Measurements from ENCODE around the gene GRAP.

The GRAP gene

GRCh38 chr17:19001907-19002590 lies 44.7 kb downstream of the GRAP start:
- DNase-seq = no peak

DNA sequence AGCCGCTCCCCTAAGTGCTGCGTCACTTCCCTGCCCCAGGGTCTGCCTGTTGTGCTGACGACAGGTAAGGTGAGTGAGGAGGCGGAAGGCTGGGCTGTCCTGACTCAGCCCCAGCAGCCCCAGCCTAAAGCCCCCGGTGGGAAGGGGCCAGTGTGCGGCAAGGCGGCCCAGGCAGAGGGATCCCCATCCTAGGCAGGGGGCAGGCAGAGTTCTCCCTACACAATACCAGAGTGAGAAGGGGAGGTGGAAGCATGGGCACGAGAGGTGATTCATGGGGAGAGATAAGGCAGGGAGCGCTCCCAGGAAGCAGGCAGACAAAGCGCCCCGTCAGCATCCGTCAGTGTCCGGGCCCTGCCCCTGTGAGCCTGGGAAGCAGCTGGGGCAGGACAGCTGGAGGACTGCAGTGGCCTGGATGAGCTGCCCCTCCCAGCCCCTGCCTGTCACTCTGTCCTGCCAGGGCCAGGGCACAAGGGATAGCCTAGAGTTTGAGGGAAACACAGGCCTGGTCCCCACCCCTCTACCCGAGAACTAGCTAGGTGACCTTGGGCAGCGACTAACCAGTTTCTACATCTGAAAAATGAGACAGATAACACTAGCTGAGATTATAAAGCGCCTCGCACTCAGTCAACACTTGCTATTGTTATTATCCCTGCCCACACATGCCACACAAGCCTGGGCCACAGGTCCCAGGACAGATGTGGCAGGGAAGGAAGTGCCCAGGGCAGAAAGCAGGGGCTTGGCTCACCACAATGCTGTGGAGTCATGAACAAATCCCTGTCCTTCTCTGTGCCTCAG lies 46.0 kb downstream of the GRAP start:
- no peak for DNase-seq

GRCh38 chr17:18999911-19000310 lies 46.8 kb downstream of the GRAP start:
- DNase-seq = no peak

GRCh38 chr17:18999394-18999793 lies 47.4 kb downstream of the GRAP start:
- no peak for DNase-seq

DNA sequence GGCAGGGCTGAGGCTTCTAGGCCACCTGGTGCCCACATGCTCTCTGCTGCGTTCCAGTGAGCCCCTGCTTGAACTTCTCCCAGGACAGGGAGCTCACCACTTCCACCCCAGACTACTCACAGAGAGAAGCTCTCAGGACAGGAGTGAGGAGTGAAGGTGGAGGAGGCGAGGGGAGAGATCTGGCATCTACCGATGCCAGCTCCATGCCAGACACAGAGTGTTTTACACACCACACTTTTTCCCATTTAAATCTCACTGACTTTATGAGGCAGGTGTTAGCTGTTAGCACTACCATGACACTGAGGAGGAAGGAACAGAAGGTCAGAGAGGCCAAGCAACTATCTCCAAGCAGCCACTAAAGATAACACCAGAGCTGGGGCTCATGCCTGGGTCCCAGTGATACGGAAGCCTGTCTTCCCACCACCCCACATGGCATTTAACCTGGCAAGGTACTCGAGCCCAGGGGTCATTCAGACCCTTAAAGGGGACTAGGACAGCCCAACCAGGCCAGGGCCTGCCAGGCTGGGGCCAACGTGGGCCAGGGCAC lies 49.0 kb downstream of the GRAP start:
- no peak for DNase-seq

- no peak for DNase-seq
Observed at GRCh38 chr17:18996458-18996857, 50.3 kb downstream of the GRAP start.

DNA sequence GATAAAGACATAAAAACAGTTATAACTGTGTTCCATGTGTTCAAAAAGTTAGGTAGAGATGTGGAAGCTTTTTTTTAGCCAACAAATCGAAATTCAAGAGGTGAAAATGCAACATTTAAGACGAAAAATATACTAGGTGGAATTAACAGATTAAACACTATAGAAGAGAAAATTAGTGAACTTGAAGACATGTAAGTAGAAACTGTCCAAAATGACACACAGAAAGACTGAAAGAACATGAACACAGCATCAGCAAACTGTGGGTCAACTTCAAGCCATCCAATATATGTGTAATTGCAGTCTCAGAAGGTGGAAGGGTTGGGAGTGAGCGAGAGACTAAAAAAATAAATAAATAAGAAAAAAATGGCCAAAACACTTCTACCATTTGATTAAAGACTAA lies 51.5 kb downstream of the GRAP start:
- DNase-seq = no peak

- no peak for DNase-seq
Observed at GRCh38 chr17:18994631-18995030, 52.1 kb downstream of the GRAP start.

DNA sequence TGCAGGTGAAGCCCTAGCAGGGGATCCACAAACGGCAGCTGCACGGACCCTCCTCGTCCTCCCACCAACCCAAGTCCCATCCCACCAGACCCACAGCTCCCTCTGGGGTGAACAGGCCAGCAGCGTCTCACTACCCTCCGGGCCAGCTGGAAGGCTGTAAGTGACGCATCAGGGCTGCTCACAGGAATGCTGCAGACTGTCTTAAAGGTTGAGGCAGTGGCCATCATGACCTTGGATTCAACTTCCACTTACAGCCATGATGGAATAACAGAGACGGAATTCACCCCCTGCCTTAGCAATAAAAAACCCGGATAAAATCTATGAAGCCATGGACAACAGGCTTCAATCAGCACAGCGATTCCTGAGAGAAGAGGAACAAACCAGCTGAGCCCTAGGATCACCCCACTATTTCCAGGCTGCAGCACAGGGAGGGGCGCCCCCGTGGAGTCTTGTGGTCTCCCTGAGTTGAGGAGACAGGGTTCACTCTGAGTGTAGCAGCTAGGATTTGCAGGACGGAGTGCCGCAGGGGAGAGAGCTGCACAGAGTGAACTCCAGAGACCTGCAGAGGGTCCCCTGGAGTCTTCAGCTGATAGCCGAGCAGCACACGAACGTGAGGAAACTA lies 52.7 kb downstream of the GRAP start:
- DNase-seq = no peak

GRCh38 chr17:18992454-18993130 lies 54.2 kb downstream of the GRAP start:
- peak; percentile 56 for DNase-seq

- DNase-seq = no peak
Observed at GRCh38 chr17:18991531-18992315, 55.0 kb downstream of the GRAP start.

DNA sequence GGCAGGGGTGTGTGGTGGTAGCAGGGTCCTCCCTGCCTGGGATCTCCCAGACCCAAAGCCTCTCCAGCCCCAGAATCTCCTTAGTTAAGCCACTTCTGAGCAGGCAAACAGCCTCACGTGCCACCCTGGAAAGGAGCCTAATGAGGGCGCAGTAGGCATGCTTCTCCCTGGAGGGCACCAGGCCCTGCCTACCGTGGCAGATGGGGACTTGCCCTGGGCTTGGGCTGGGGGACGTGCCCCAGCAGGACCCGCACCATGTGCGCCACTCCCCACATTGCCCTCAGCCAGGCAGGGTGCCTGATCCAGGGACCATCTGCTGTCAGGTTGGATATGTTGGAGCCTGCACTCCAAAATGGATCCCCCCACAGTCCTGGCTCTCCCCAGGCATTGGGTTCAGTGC lies 56.4 kb downstream of the GRAP start:
- DNase-seq = no peak

GRCh38 chr17:18988546-18989173 lies 58.1 kb downstream of the GRAP start:
- DNase-seq = no peak

DNA sequence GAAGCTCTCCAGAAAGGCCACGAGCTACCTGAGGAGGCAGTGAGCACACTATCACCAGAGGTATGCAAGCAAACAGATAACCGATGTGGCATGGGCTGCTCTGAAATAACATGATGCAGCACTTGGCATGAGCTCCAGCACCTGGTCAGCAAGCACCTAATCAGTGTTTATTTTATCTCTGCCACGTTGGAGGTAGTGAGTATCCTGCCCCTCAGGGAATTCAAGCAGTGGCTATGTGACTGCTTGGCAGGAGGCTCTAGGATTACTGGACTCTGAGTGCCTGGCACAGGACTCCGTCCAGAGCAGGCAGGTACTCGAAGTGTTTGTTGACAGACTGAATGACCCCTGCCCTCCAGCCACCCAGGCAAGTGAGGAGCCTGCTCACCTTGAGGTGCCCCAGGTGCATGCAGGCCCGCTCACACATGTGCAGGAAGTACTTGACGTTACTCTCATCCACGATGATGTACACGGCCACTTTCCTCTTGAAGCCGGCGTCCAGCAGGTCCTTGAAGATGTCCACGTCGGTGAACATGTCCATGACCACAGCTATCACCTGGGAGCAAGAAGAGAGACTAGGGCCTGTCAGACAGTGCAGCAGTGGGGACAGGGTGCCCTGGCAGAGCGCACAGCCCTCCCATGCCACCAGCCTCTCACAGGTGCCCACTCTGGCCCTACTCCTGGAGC lies 58.8 kb downstream of the GRAP start:
- DNase-seq = no peak

DNA sequence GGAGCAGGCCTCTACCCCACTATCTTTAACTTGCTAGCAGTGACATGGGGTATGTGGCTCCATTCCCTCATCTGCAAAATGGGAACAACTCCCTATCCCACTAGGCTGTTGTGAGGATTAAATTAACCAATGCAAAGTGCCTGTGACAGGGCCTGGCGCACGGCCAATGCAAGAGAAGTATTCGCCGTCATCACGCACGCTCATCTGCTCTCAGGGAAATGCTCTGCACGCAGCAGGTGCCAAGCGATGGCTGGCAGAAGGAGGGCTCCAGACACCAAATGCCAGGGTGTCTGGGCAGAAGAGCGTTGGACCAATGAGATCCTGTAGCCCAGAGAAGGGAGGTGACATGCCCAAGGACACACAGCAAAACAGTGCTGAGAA lies 59.5 kb downstream of the GRAP start:
- no peak for DNase-seq

GRCh38 chr17:18986541-18987229 lies 60.1 kb downstream of the GRAP start:
- DNase-seq = no peak

DNA sequence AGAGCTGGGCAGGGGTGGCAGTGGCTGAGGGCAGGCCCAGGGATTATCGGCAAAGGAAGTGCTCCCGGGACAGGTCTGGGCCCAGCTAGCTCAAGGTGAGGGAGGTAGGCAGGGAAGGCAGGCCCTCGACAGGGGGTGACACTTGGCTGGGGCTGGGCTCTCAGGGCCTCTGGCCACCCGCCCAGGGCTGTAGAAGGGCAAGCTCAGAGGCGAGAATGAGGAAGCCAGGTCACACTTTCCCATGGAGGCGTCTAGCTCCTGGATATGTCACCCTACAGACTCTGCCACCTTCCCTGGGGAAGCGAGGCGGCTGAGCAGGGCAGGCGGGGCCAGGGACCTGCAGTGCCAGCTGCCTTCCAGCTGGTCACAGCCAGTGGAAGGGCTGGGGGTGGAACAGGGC lies 61.3 kb downstream of the GRAP start:
- DNase-seq = no peak

GRCh38 chr17:18984273-18985114 lies 62.3 kb downstream of the GRAP start:
- DNase-seq = no peak

DNA sequence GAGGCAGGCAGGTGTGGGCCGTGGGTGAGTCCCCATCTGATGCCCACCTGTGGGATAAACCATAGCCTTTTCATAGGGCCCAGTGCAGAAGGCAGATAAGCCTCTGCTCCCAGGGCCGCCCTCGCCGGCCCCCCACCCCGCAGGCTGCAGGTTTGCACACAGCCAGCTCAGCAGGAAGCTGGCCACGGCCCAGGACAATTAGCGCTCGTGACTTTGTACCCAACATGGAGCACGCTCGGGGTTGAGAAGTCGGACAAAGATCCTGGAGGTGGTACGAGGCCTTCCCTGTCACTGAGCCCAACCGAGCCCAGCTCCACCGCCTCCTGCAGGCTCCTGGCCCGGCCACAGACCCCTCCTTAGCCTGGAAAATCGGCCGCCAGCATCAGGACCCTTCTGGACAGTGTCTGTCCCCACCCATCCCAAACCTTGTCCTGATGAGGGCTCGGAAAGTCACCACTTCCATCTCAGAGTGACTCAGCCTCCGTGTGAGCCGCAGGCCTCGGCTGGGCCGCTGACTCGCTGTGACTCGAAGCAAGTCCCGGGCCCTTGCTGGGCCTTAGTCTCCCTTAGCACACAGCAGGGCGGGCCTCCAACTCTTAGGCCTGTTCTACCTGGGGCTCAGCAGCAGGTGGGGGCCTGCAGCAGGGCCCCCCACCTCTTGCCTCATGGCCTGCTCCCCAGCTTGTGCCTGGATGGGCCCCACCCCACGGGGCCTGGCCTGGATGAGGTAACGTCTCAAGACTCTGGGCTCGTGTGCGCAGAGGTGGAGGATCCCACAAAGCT lies 64.9 kb downstream of the GRAP start:
- no peak for DNase-seq

Measured in CD4-positive, alpha-beta T cell treated with Interleukin-12 subunit alpha and Interleukin-12 subunit beta, for 1 hour (primary cell).